ENCODE measurements around the gene KCND2. TPM values are rescaled to one million over a fixed set of nuclear protein-coding genes. Genes with fewer than 3 reads are reported as not detected.
"Not testable (repeated sequence)": the region's sequence is repeated elsewhere in the genome, so short reads cannot be mapped to it uniquely, and the experiment has no call there.

Gene KCND2
- total RNA-seq, 1 donor from 2014 or later: not detected

GRCh38 chr7:120539321-120539720 is 266.3 kb downstream of the KCND2 start:
- H3K27me3 Mint-ChIP-seq (ENCODE audit: low read depth): no peaks in the 10 kb centered on the region
- H3K4me1 Mint-ChIP-seq (ENCODE audit: low read depth): no peaks in the 10 kb centered on the region
- intact Hi-C loops (cut with micrococcal nuclease): no loop called here

GRCh38 chr7:120547605-120548004 is 274.6 kb downstream of the KCND2 start:
- intact Hi-C loops (cut with micrococcal nuclease): no loop called here
- Mint-ChIP-seq H3K27me3 (ENCODE audit: low read depth) (no peaks in the 10 kb centered on the region), H3K4me1 (ENCODE audit: low read depth) (no peaks in the 10 kb centered on the region), H3K27ac (no peak overlapping the region), H3K4me3 (ENCODE audit: low read depth) (no peak overlapping the region), H3K36me3 (ENCODE audit: low read depth) (no peaks in the 10 kb centered on the region), H3K9me3 (no peaks in the 10 kb centered on the region)
- DNase-seq (ENCODE audit: low spot score): no peak

More at GRCh38 chr7:120539321-120539720, 266.3 kb downstream of the KCND2 start:
- no peak overlapping the region for H3K4me3 Mint-ChIP-seq (ENCODE audit: low read depth)
- H3K27ac Mint-ChIP-seq: no peak overlapping the region
- no peaks in the 10 kb centered on the region for H3K9me3 Mint-ChIP-seq
- no peak for DNase-seq (ENCODE audit: low spot score)
- no peaks in the 10 kb centered on the region for H3K36me3 Mint-ChIP-seq (ENCODE audit: low read depth)

GRCh38 chr7:120550494-120551048 is 277.6 kb downstream of the KCND2 start:
- no peaks in the 10 kb centered on the region for H3K9me3 Mint-ChIP-seq
- no peaks in the 10 kb centered on the region for H3K4me1 Mint-ChIP-seq (ENCODE audit: low read depth)
- H3K4me3 Mint-ChIP-seq (ENCODE audit: low read depth): no peak overlapping the region
- intact Hi-C loops (cut with micrococcal nuclease): no loop called here
- H3K27ac Mint-ChIP-seq: no peak overlapping the region
- H3K36me3 Mint-ChIP-seq (ENCODE audit: low read depth): no peaks in the 10 kb centered on the region
- no peak for DNase-seq (ENCODE audit: low spot score)
- H3K27me3 Mint-ChIP-seq (ENCODE audit: low read depth): no peaks in the 10 kb centered on the region

- intact Hi-C loops (cut with micrococcal nuclease): no loop called here
- no peak overlapping the region for H3K27ac Mint-ChIP-seq
- no peak overlapping the region for H3K4me3 Mint-ChIP-seq (ENCODE audit: low read depth)
- H3K27me3 Mint-ChIP-seq (ENCODE audit: low read depth): no peaks in the 10 kb centered on the region
- no peaks in the 10 kb centered on the region for H3K4me1 Mint-ChIP-seq (ENCODE audit: low read depth)
- DNase-seq (ENCODE audit: low spot score): no peak
- no peaks in the 10 kb centered on the region for H3K9me3 Mint-ChIP-seq
- no peaks in the 10 kb centered on the region for H3K36me3 Mint-ChIP-seq (ENCODE audit: low read depth)
These were observed 280.5 kb downstream of the KCND2 start for GRCh38 chr7:120553491-120553890.

GRCh38 chr7:120554960-120555571 is 282.1 kb downstream of the KCND2 start:
- no peaks in the 10 kb centered on the region for H3K36me3 Mint-ChIP-seq (ENCODE audit: low read depth)
- no peaks in the 10 kb centered on the region for H3K27me3 Mint-ChIP-seq (ENCODE audit: low read depth)
- no peak overlapping the region for H3K27ac Mint-ChIP-seq
- no peaks in the 10 kb centered on the region for H3K9me3 Mint-ChIP-seq
- intact Hi-C loops (cut with micrococcal nuclease): no loop called here
- no peak for DNase-seq (ENCODE audit: low spot score)
- H3K4me1 Mint-ChIP-seq (ENCODE audit: low read depth): no peaks in the 10 kb centered on the region
- no peak overlapping the region for H3K4me3 Mint-ChIP-seq (ENCODE audit: low read depth)

- H3K9me3 Mint-ChIP-seq: no peaks in the 10 kb centered on the region
- no peak for DNase-seq (ENCODE audit: low spot score)
- intact Hi-C loops (cut with micrococcal nuclease): no loop called here
- no peaks in the 10 kb centered on the region for H3K27me3 Mint-ChIP-seq (ENCODE audit: low read depth)
- no peak overlapping the region for H3K27ac Mint-ChIP-seq
- H3K4me1 Mint-ChIP-seq (ENCODE audit: low read depth): no peaks in the 10 kb centered on the region
- H3K36me3 Mint-ChIP-seq (ENCODE audit: low read depth): no peaks in the 10 kb centered on the region
- H3K4me3 Mint-ChIP-seq (ENCODE audit: low read depth): no peak overlapping the region
These were observed 291.2 kb downstream of the KCND2 start for GRCh38 chr7:120564145-120564544.

- no peak overlapping the region for H3K4me3 Mint-ChIP-seq (ENCODE audit: low read depth)
- no peak overlapping the region for H3K27ac Mint-ChIP-seq
- no peaks in the 10 kb centered on the region for H3K27me3 Mint-ChIP-seq (ENCODE audit: low read depth)
- no peak for DNase-seq (ENCODE audit: low spot score)
- intact Hi-C loops (cut with micrococcal nuclease): no loop called here
- no peaks in the 10 kb centered on the region for H3K4me1 Mint-ChIP-seq (ENCODE audit: low read depth)
- H3K36me3 Mint-ChIP-seq (ENCODE audit: low read depth): no peaks in the 10 kb centered on the region
- no peaks in the 10 kb centered on the region for H3K9me3 Mint-ChIP-seq
These were observed 294.2 kb downstream of the KCND2 start for GRCh38 chr7:120567204-120567603.

- H3K4me1 Mint-ChIP-seq (ENCODE audit: low read depth); H3K27ac Mint-ChIP-seq; H3K4me3 Mint-ChIP-seq (ENCODE audit: low read depth); H3K36me3 Mint-ChIP-seq (ENCODE audit: low read depth); DNase-seq (ENCODE audit: low spot score); intact Hi-C loops (cut with micrococcal nuclease); H3K27me3 Mint-ChIP-seq (ENCODE audit: low read depth); H3K9me3 Mint-ChIP-seq: not testable (repeated sequence)
These were observed 305.7 kb downstream of the KCND2 start for GRCh38 chr7:120578657-120579056.

- no peak overlapping the region for H3K27ac Mint-ChIP-seq
- intact Hi-C loops (cut with micrococcal nuclease): no loop called here
- H3K36me3 Mint-ChIP-seq (ENCODE audit: low read depth): no peaks in the 10 kb centered on the region
- H3K27me3 Mint-ChIP-seq (ENCODE audit: low read depth): no peaks in the 10 kb centered on the region
- H3K9me3 Mint-ChIP-seq: no peaks in the 10 kb centered on the region
- no peak overlapping the region for H3K4me3 Mint-ChIP-seq (ENCODE audit: low read depth)
- H3K4me1 Mint-ChIP-seq (ENCODE audit: low read depth): no peaks in the 10 kb centered on the region
- DNase-seq (ENCODE audit: low spot score): no peak
These were observed 309.9 kb downstream of the KCND2 start for GRCh38 chr7:120582916-120583315.

- no peak for DNase-seq (ENCODE audit: low spot score)
- Mint-ChIP-seq H3K4me3 (ENCODE audit: low read depth) (no peak overlapping the region), H3K27me3 (ENCODE audit: low read depth) (no peaks in the 10 kb centered on the region), H3K27ac (no peak overlapping the region), H3K9me3 (no peaks in the 10 kb centered on the region), H3K36me3 (ENCODE audit: low read depth) (no peaks in the 10 kb centered on the region), H3K4me1 (ENCODE audit: low read depth) (no peaks in the 10 kb centered on the region)
- intact Hi-C loops (cut with micrococcal nuclease): no loop called here
These were observed 311.1 kb downstream of the KCND2 start for GRCh38 chr7:120583899-120584586.

GRCh38 chr7:120586571-120586970 is 313.6 kb downstream of the KCND2 start:
- no peak overlapping the region for H3K27ac Mint-ChIP-seq
- no peaks in the 10 kb centered on the region for H3K9me3 Mint-ChIP-seq
- no peaks in the 10 kb centered on the region for H3K27me3 Mint-ChIP-seq (ENCODE audit: low read depth)
- no peaks in the 10 kb centered on the region for H3K36me3 Mint-ChIP-seq (ENCODE audit: low read depth)
- DNase-seq (ENCODE audit: low spot score): no peak
- H3K4me1 Mint-ChIP-seq (ENCODE audit: low read depth): no peaks in the 10 kb centered on the region
- H3K4me3 Mint-ChIP-seq (ENCODE audit: low read depth): no peak overlapping the region
- intact Hi-C loops (cut with micrococcal nuclease): no loop called here

- no peak for DNase-seq (ENCODE audit: low spot score)
- H3K27ac Mint-ChIP-seq: no peak overlapping the region
These were observed 314.3 kb downstream of the KCND2 start for GRCh38 chr7:120587243-120587642.

GRCh38 chr7:120588416-120588815 is 315.4 kb downstream of the KCND2 start:
- Mint-ChIP-seq H3K36me3 (ENCODE audit: low read depth) (no peaks in the 10 kb centered on the region), H3K27me3 (ENCODE audit: low read depth) (no peaks in the 10 kb centered on the region), H3K4me1 (ENCODE audit: low read depth) (no peaks in the 10 kb centered on the region), H3K4me3 (ENCODE audit: low read depth) (no peak overlapping the region), H3K9me3 (no peaks in the 10 kb centered on the region), H3K27ac (no peak overlapping the region)
- no peak for DNase-seq (ENCODE audit: low spot score)
- intact Hi-C loops (cut with micrococcal nuclease): no loop called here

More at GRCh38 chr7:120587243-120587642, 314.3 kb downstream of the KCND2 start:
- no peaks in the 10 kb centered on the region for H3K36me3 Mint-ChIP-seq (ENCODE audit: low read depth)
- H3K27me3 Mint-ChIP-seq (ENCODE audit: low read depth): no peaks in the 10 kb centered on the region
- no peak overlapping the region for H3K4me3 Mint-ChIP-seq (ENCODE audit: low read depth)
- H3K9me3 Mint-ChIP-seq: no peaks in the 10 kb centered on the region
- H3K4me1 Mint-ChIP-seq (ENCODE audit: low read depth): no peaks in the 10 kb centered on the region
- intact Hi-C loops (cut with micrococcal nuclease): no loop called here
